ENCODE measurements around the gene TRAPPC10. TPM values are rescaled to one million over a fixed set of nuclear protein-coding genes. Genes with fewer than 3 reads are reported as not detected.

The TRAPPC10 gene
- total RNA-seq, 3 donors from 2014 or later (not counting 1 experiment from before 2014, with no cell fraction given), result 187 to 232 (median 213) TPM

DNA sequence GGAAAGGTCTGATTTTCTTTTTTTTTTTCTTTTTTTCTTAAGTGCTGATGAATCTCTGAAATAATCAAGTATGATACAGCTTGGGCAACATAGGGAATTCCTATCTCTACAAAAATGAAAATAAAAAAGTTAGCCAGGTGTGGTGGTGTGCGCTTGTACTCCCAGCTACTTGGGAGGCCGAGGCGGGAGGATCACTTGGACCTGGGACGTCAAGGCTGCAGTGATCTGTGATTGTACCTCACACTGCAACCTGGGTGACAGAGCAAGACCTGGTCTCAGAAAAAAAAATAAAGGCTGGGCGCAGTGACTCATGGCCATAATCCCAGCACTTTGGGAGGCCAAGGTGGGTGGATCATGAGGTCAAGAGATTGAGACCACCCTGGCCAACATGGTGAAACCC is 6.0 kb downstream of the TRAPPC10 start:
- peaks cover 67% of the 10 kb centered on the region for H3K4me1 ChIP-seq (ENCODE audit: control insufficient read depth, insufficient read depth, low read length)
- intact Hi-C loops (cut with micrococcal nuclease), result loop anchor here (10.0 kb wide), 1 partner anchor 357 kb away; no protein-coding TSS in a partner anchor
- no peaks in the 10 kb centered on the region for H3K27me3 Mint-ChIP-seq (ENCODE audit: low read depth in 2 of 2)
- H3K27me3 ChIP-seq (ENCODE audit: control insufficient read depth, insufficient read depth, low read length), result no peaks in the 10 kb centered on the region
- DNase-seq (no peak), ATAC-seq (no peak)
- TF ChIP-seq, protein P1, sequence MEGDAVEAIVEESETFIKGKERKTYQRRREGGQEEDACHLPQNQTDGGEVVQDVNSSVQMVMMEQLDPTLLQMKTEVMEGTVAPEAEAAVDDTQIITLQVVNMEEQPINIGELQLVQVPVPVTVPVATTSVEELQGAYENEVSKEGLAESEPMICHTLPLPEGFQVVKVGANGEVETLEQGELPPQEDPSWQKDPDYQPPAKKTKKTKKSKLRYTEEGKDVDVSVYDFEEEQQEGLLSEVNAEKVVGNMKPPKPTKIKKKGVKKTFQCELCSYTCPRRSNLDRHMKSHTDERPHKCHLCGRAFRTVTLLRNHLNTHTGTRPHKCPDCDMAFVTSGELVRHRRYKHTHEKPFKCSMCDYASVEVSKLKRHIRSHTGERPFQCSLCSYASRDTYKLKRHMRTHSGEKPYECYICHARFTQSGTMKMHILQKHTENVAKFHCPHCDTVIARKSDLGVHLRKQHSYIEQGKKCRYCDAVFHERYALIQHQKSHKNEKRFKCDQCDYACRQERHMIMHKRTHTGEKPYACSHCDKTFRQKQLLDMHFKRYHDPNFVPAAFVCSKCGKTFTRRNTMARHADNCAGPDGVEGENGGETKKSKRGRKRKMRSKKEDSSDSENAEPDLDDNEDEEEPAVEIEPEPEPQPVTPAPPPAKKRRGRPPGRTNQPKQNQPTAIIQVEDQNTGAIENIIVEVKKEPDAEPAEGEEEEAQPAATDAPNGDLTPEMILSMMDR (IDR thresholded peaks at IDR 0.05), result no peak
- peak overlapping the region; percentile 74 for H3K4me3 Mint-ChIP-seq
- peak overlapping the region; percentile 95 for H3K27ac Mint-ChIP-seq
- H3K36me3 Mint-ChIP-seq, result no peaks in the 10 kb centered on the region
- peaks cover 85 to 92% of the 10 kb centered on the region in 2 donors for H3K4me1 Mint-ChIP-seq
- H3K9me3 ChIP-seq (ENCODE audit: control insufficient read depth, insufficient read depth, low read length), result no peaks in the 10 kb centered on the region
- no peaks in the 10 kb centered on the region for H3K9me3 Mint-ChIP-seq
- WGBS (ENCODE audit: insufficient coverage), result 81% methylated on average over 5 of the region's 5 CpGs
- H3K36me3 ChIP-seq (ENCODE audit: control insufficient read depth, insufficient read depth, low read length), result no peaks in the 10 kb centered on the region
- no peak overlapping the region for H3K27ac ChIP-seq (ENCODE audit: low read length)
- no peak overlapping the region for H3K4me3 ChIP-seq (ENCODE audit: low read length)

DNA sequence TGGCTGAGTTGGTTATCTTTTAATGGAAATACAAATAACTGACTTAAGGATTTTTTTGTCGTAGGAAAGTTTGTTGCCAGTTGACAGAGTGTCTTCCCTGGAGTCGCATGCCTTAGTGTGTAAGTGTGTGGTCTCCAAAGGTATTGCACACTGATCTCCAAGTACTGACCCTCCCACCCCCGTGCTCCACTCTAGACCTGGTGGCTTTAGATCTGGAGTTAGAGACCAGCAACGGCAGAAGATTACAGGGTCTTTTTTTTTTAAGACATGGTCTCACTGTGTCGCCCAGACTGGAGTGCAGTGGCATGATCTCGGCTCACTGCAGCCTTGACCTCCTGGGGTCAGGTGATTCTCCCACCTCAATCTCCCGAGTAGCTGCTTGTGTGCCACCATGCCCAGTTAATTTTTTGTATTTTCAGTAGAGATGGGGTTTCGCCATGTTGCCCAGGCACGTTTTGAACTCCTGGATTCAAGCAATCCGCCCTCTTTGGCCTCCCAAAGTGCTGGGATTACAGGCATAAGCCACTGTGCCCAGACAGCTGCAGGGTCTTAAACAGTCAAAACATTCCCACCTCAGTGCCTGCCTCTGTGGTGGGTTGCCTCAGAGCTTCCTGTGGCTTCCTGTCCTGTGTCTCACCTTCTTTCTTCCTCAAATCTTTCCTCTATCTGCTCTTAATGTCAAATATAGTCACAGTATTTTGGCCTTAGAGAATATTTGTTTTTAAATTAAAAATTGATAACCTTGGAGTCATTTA is 6.9 kb downstream of the TRAPPC10 start:
- TF ChIP-seq, protein P1 (IDR thresholded peaks at IDR 0.05), result no peak
- intact Hi-C loops (cut with micrococcal nuclease), result loop anchor here (10.0 kb wide), 1 partner anchor 356 kb away; no protein-coding TSS in a partner anchor
- Histone ChIP-seq H3K27me3 (ENCODE audit: control insufficient read depth, insufficient read depth, low read length) (no peaks in the 10 kb centered on the region), H3K27ac (ENCODE audit: low read length) (peak overlapping the region; percentile 35), H3K4me3 (ENCODE audit: low read length) (no peak overlapping the region), H3K9me3 (ENCODE audit: control insufficient read depth, insufficient read depth, low read length) (no peaks in the 10 kb centered on the region), H3K4me1 (ENCODE audit: control insufficient read depth, insufficient read depth, low read length) (peaks cover 72% of the 10 kb centered on the region), H3K36me3 (ENCODE audit: control insufficient read depth, insufficient read depth, low read length) (peaks cover 2% of the 10 kb centered on the region)
- DNase-seq (peak in 1 of 2 donors; percentile 40), ATAC-seq (no peak)
- Mint-ChIP-seq H3K4me1 (peaks cover 82 to 87% of the 10 kb centered on the region in 2 donors), H3K27me3 (ENCODE audit: low read depth in 2 of 2) (no peaks in the 10 kb centered on the region), H3K36me3 (no peaks in the 10 kb centered on the region), H3K9me3 (no peaks in the 10 kb centered on the region), H3K27ac (peak overlapping the region; percentile 95), H3K4me3 (peak overlapping the region; percentile 87)
- WGBS (ENCODE audit: insufficient coverage), result 45% methylated on average over 10 of the region's 10 CpGs

DNA sequence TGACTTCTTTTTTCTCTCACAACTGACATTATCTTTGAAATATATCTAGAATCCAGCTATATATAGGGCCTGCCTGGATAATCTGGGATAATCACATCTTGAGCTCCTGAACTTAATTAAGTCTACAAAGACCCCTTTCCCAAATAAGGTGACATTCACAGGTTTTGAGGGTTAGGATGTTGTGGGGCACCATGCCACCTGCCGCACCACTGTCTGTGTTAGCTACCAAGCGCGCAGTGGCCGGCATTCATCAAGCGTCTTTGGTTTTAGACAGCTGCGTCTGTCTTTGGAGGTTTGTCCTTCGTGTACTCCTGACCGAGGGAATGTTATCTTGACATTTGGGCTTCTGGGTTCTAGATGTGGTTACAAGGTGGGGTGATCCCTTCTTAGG is 7.5 kb downstream of the TRAPPC10 start:
- DNase-seq, result no peak
- Mint-ChIP-seq H3K9me3 (no peaks in the 10 kb centered on the region), H3K27me3 (ENCODE audit: low read depth in 2 of 2) (no peaks in the 10 kb centered on the region), H3K4me1 (peaks cover 82 to 87% of the 10 kb centered on the region in 2 donors), H3K36me3 (no peaks in the 10 kb centered on the region), H3K27ac (peak overlapping the region; percentile 83 to 95), H3K4me3 (peak overlapping the region; percentile 87)
- WGBS (ENCODE audit: insufficient coverage), result 79% methylated on average over 8 of the region's 8 CpGs
- Histone ChIP-seq H3K27me3 (ENCODE audit: control insufficient read depth, insufficient read depth, low read length) (no peaks in the 10 kb centered on the region), H3K4me3 (ENCODE audit: low read length) (no peak overlapping the region), H3K4me1 (ENCODE audit: control insufficient read depth, insufficient read depth, low read length) (peaks cover 71% of the 10 kb centered on the region), H3K9me3 (ENCODE audit: control insufficient read depth, insufficient read depth, low read length) (no peaks in the 10 kb centered on the region), H3K36me3 (ENCODE audit: control insufficient read depth, insufficient read depth, low read length) (peaks cover 2% of the 10 kb centered on the region), H3K27ac (ENCODE audit: low read length) (peak overlapping the region; percentile 35)
- intact Hi-C loops (cut with micrococcal nuclease), result loop anchor here (10.0 kb wide), 1 partner anchor 355 kb away; no protein-coding TSS in a partner anchor
- TF ChIP-seq, protein P1 (IDR thresholded peaks at IDR 0.05), result no peak
- no peak for ATAC-seq
